AG04450 (cell line): Measurements from ENCODE around the gene LRRC75A. TPM values are rescaled to one million over a fixed set of nuclear protein-coding genes. Genes with fewer than 3 reads are reported as not detected.
A peak's percentile ranks its signal among the peaks of the same experiment; 100 is the strongest.

Source experiments
- CTCF ChIA-PET: fragments of 300-600, 350-600 bp; formaldehyde crosslinking; extraction: SDS; loops from one replicate; lab custom pipeline; 2022; ENCODE audit warnings: antibody characterized with exemption, inconsistent platforms; lab: Charles Lee
- POLR2A ChIA-PET: fragments of 350-600 bp; formaldehyde crosslinking; extraction: SDS; loops from one replicate; lab custom pipeline; 2021; ENCODE audit warnings: antibody characterized with exemption, inconsistent platforms; lab: Yijun Ruan, JAX
- DNase-seq: peaks from one replicate; pipeline ENCODE4 v3.0.0-alpha.2; 2011; ENCODE audit warnings: low read depth, low spot score
- H3K27ac ChIP-seq: one replicate; pipeline ENCODE4 v1.5.1; 2012; ENCODE audit warnings: low read depth, low read length, control low read depth
- H3K27me3 ChIP-seq: one replicate; pipeline ENCODE4 v1.6.0; 2012; ENCODE audit warnings: low read length; ENCODE audit not compliant: control insufficient read depth, insufficient read depth
- H3K4me3 ChIP-seq: 2 replicates; pipeline ENCODE4 v1.5.1; 2011; ENCODE audit warnings: mild to moderate bottlenecking, low read depth, low read length, control low read depth
- H3K9me3 ChIP-seq: 2 replicates; pipeline ENCODE4 v1.5.1; 2012; ENCODE audit warnings: low read length; ENCODE audit not compliant: control insufficient read depth, insufficient read depth
- CTCF ChIP-seq: IDR thresholded peaks from 2 replicates; pipeline ENCODE4 v1.5.1; 2011; ENCODE audit warnings: low read depth, low read length, control low read depth, inconsistent platforms
- polyA plus RNA-seq: library from polyadenylated mRNA; depleted of rRNA; stranded (reverse); fragments of >200 nt; gene quantifications from 2 replicates; pipeline ENCODE4 v1.2.3, GENCODE V29; 2011

The LRRC75A gene
- polyA plus RNA-seq, 1 experiment: 1.2 TPM

- H3K4me3 ChIP-seq: peak overlapping the region; percentile 99
- no peak for DNase-seq
- H3K27me3 ChIP-seq: no peaks in the 10 kb centered on the region
- TF ChIP-seq CTCF: no peak
- CTCF ChIA-PET: interaction anchor here (0.7 to 2.9 kb wide), 3 partner anchors 13 to 217 kb away, joined by 3 to 16 read pairs (median 4); no protein-coding TSS in a partner anchor
- no peaks in the 10 kb centered on the region for H3K9me3 ChIP-seq
- POLR2A ChIA-PET: interaction anchor here (0.7 to 5.3 kb wide), 6 partner anchors 33 to 1139 kb away, joined by 6 to 102 read pairs (median 9); partner anchors contain the start of gene UBB
- peak overlapping the region; percentile 54 for H3K27ac ChIP-seq
Observed at GRCh38 chr17:16439811-16440351, 52.1 kb downstream of the LRRC75A start.

- CTCF ChIA-PET: interaction anchor here (0.9 to 2.9 kb wide), 5 partner anchors 11 to 150 kb away, joined by 3 to 16 read pairs (median 6); no protein-coding TSS in a partner anchor
- no peak for DNase-seq
- POLR2A ChIA-PET: interaction anchor here (0.7 to 5.3 kb wide), 19 partner anchors 8 to 181 kb away, joined by 3 to 102 read pairs (median 8); partner anchors contain the start of genes CENPV, LRRC75A, TRPV2 and UBB
- Histone ChIP-seq H3K27ac (peak overlapping the region; percentile 75), H3K4me3 (peak overlapping the region; percentile 99), H3K9me3 (no peaks in the 10 kb centered on the region), H3K27me3 (no peaks in the 10 kb centered on the region)
- TF ChIP-seq CTCF: no peak
Observed at GRCh38 chr17:16439303-16439791, 52.6 kb downstream of the LRRC75A start.

GRCh38 chr17:16438557-16439302 lies 53.3 kb downstream of the LRRC75A start:
- POLR2A ChIA-PET: interaction anchor here (0.5 to 5.3 kb wide), 29 partner anchors 8 to 648 kb away, joined by 3 to 102 read pairs (median 6); partner anchors contain the start of genes CENPV, LRRC75A, TRPV2 and UBB
- CTCF ChIA-PET: interaction anchor here (0.8 to 1.9 kb wide), 9 partner anchors 9 to 151 kb away, joined by 3 to 11 read pairs (median 4); no protein-coding TSS in a partner anchor
- H3K27me3 ChIP-seq: no peaks in the 10 kb centered on the region
- H3K4me3 ChIP-seq: peak overlapping the region; percentile 99
- peak overlapping the region; percentile 86 for H3K27ac ChIP-seq
- H3K9me3 ChIP-seq: no peaks in the 10 kb centered on the region
- peak; percentile 100 for DNase-seq
- TF ChIP-seq CTCF: no peak

- Histone ChIP-seq H3K9me3 (no peaks in the 10 kb centered on the region), H3K27me3 (no peaks in the 10 kb centered on the region), H3K4me3 (peak overlapping the region; percentile 63), H3K27ac (peak overlapping the region; percentile 86)
- ChIA-PET POLR2A (interaction anchor here (0.5 to 5.3 kb wide), 26 partner anchors 8 to 208 kb away, joined by 3 to 102 read pairs (median 6); partner anchors contain the start of genes CENPV, TRPV2 and UBB), CTCF (interaction anchor here (0.8 to 1.9 kb wide), 8 partner anchors 8 to 151 kb away, joined by 3 to 11 read pairs (median 5); no protein-coding TSS in a partner anchor)
- TF ChIP-seq CTCF: no peak
- DNase-seq: no peak
Observed at GRCh38 chr17:16438173-16438556, 53.8 kb downstream of the LRRC75A start.
